VCaP (cell line): ENCODE measurements around the gene SUPT6H.
A peak's percentile ranks its signal among the peaks of the same experiment; 100 is the strongest.

Experiments
- H3K27ac ChIP-seq: fragments of 450-650 bp; 2 replicates; pipeline ENCODE4 v1.5.1; 2017
- TF ChIP-seq, protein P1 (sequence below): fragments of 450-650 bp; conservative IDR thresholded peaks from 2 replicates; pipeline ENCODE4 v1.5.1; 2017; ENCODE audit warnings: mild to moderate bottlenecking, moderate library complexity

Gene SUPT6H

DNA sequence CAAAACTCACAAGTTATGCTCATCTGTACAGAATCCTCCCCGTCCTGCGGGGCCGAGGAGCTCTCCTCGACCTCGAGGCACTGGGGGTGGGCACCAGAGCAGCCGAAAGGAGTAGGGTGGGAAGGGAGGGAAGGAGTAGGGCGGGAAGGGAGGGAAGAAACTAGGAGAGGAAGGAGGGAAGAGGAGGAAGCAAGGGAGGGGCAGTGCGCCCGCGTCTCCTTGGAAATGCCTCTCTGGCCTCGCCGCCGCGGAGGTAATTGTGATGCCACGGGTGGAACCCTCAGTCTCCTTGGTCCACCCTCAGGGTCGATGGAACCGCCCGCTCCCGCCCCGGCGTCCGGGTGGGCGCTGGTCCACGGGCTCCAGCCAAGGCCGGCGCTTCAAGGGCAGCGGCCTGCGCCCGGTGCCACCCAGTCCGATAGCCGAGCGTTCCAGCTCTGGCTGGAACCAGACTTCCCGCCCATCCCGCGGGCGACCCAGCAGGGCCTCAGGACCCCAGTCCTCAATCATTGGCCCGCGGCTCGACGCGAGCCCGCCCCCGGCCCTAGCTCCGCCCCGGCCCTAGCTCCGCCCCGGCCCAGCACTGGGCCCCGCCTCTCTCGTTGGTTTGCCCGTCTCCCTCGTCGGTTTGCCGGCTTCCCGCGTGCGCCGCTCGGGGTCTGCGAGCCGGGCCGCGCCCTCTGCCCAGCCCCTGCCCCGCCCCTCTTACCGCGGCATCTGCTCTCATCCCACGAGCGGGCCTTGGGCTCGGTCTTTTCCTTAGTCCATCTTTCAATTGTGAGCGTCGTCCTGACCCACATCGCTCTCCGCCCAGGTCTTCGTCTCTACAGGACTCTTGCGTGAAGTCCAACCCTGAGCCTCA lies 49.1 kb downstream of the SUPT6H start:
- TF ChIP-seq, protein P1, sequence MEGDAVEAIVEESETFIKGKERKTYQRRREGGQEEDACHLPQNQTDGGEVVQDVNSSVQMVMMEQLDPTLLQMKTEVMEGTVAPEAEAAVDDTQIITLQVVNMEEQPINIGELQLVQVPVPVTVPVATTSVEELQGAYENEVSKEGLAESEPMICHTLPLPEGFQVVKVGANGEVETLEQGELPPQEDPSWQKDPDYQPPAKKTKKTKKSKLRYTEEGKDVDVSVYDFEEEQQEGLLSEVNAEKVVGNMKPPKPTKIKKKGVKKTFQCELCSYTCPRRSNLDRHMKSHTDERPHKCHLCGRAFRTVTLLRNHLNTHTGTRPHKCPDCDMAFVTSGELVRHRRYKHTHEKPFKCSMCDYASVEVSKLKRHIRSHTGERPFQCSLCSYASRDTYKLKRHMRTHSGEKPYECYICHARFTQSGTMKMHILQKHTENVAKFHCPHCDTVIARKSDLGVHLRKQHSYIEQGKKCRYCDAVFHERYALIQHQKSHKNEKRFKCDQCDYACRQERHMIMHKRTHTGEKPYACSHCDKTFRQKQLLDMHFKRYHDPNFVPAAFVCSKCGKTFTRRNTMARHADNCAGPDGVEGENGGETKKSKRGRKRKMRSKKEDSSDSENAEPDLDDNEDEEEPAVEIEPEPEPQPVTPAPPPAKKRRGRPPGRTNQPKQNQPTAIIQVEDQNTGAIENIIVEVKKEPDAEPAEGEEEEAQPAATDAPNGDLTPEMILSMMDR = no peak
- peak overlapping the region; percentile 92 for H3K27ac ChIP-seq

DNA sequence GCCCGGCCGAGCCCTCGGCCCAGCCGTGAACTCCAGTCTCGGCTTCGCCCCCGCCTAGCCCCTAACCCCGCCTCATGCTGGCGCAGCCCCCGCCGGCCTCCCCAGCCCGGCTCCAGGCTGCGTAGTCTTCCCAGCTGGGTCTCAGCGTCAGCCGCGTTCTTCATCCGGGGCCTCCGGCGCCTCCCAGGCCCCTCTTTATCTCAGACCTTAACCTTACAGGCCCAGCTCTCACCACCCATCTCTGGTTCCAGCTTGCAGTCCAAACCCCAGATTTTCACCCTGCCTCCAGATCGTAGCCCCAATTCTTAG lies 49.7 kb downstream of the SUPT6H start, which contains the start of gene PROCA1:
Gene PROCA1, minus strand, starts transcription at position 166 of the 309 bp plus-strand sequence. CDS start 228 bp downstream, outside the sequence.
- peak within 1 kb of the TSS; percentile 92 for H3K27ac ChIP-seq
- TF ChIP-seq, protein P1 = no peak

DNA sequence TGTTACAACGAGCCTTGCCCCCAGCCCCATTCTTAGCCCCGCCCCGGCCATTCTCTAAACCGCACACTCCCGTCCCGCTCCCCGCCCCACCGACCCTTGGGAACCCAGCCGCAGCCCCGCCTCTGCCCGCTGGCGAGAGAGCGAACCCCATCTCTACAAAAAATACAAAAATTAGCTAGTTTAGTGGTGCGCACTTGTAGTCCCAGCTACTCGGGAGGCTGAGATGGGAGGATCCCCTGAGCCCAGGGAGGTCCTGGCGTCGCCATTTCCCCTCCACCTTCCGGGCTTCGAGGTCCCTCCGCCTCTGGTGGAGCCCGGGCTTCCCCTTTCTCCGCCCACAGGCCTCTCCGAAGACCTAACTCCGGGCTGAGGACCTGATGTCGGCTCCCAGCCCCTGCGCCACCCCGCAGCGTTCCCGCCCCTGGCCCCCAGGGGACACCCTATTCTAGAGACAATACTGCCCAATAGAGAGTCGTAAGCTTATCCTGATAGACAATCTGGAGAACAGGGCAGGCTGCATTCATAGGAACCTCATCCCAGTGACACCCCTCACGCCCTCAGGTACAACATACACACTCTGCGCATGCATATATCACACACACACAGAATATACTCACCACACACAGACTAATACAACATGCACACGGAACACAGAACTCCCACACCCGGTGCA lies 50.2 kb downstream of the SUPT6H start:
- H3K27ac ChIP-seq = peak overlapping the region; percentile 92; the same call in 1 of the 2 replicates
- TF ChIP-seq, protein P1 = no peak

DNA sequence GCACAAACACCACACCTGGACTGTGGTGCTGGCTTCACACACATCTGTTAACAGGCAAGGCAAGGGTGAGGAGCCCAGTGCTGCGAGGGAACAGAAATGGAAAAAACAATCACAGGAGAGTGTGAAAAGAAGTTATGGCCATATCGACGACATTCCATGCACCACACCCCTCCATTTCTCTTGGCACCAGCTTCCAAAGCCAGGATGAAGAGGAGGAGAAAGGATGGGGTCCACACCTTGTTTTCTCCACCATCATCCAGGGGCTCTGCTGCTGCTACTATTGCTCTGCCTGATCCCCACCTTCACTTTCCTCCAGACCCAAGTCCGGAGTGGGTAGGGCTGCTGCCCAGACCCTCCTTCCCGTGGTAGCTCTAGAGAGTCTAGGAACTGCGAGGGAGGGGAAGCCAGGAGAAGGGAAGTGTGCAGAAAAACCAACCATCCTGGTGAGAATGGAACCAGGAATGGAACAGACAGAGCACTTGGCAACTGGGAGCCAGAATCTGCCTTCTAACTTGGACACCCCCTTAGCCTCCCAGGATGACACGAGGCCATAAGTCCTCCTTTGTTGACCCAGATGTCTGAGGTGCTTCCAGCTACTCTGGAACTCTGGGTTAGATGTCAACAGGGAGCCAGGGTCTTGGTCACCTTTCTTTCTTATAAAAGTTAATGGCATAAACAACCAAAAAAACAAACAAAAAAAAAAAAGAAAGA lies 50.9 kb downstream of the SUPT6H start:
- TF ChIP-seq, protein P1 = no peak
- no peak overlapping the region for H3K27ac ChIP-seq

DNA sequence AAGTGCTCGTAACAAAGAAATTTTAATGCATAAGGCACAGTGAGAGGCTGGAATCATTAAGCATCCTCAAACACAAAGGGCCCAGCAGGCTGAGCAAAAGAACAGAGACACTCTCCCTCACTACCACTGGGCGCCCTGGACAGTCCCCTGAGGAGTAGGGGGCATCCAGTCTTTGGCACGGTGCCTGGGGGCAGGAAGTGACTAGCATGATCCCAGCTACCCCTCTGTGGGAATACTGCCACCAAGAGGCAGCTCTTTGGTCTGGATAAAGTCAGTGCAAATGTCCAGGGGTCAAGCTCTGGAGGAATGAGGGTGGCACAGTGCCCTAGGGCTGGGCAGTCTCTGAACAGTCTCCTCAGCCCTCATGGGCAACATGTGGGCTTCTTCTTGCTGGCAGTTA lies 52.3 kb downstream of the SUPT6H start:
- no peak overlapping the region for H3K27ac ChIP-seq
- TF ChIP-seq, protein P1 = 0 out of 2 replicates have a peak, but pooled peaks have one; percentile 5

DNA sequence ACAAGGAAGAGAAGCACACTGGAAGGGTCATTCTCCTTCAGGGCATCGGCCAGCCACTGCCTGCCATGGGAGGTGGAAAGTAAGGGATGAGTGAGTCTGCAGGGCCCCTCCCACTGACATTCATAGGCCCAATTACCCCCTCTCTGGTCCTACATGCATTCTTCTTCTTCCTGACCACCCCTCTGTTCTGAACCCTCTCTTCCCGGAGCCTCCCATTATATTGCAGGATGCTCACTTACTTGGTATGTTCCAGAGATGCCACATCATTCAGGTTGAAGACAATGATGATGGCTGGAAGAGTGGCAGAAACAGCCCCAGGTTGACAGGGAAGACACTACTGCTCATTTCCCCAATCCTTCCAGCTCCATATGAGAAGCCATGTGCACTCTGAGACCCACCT lies 53.2 kb downstream of the SUPT6H start:
- TF ChIP-seq, protein P1 = no peak
- H3K27ac ChIP-seq = no peak overlapping the region
